Nephron (organoid): ENCODE data around the gene E2F1.
A peak's percentile ranks its signal among the peaks of the same experiment; 100 is the strongest.

Experiments
- H3K27ac Mint-ChIP-seq, 3 experiments: 2 replicates each; pipeline ENCODE4 v1.8.0; 2020; ENCODE audit warnings: mixed read lengths in 3 of 3, mild to moderate bottlenecking in 2 of 3, moderate library complexity in 1 of 3
- H3K27me3 Mint-ChIP-seq: 2 replicates; pipeline ENCODE4 v1.8.0; 2021; ENCODE audit warnings: low read depth, mild to moderate bottlenecking, moderate library complexity, mixed read lengths
- H3K36me3 Mint-ChIP-seq: 2 replicates; pipeline ENCODE4 v1.8.0; 2020; ENCODE audit warnings: low read depth, mixed read lengths
- H3K4me1 Mint-ChIP-seq: 2 replicates; pipeline ENCODE4 v1.8.0; 2020; ENCODE audit warnings: mixed read lengths
- H3K4me3 Mint-ChIP-seq, 3 experiments: 2 replicates each; pipeline ENCODE4 v1.8.0; 2020; ENCODE audit warnings: mild to moderate bottlenecking in 3 of 3, mixed read lengths in 3 of 3, moderate library complexity in 2 of 3
- H3K9me3 Mint-ChIP-seq: 2 replicates; pipeline ENCODE4 v1.8.0; 2020; ENCODE audit warnings: mixed read lengths
- CTCF ChIP-seq, 3 experiments: fragments of 200-600 bp; sonication (generic); IDR thresholded peaks; one replicate each; pipeline ENCODE4 v1.5.0; 2021; ENCODE audit warnings: antibody characterized with exemption in 3 of 3; ENCODE audit not compliant: unreplicated experiment in 3 of 3

E2F1 gene

GRCh38 chr20:33675136-33675959 lies 10.8 kb downstream of the E2F1 start:
- Mint-ChIP-seq H3K36me3 (peaks cover 11% of the 10 kb centered on the region), H3K9me3 (no peaks in the 10 kb centered on the region), H3K4me3 (peak overlapping the region; percentile 80 to 87 (median 83)), H3K4me1 (peaks cover 54% of the 10 kb centered on the region), H3K27me3 (no peaks in the 10 kb centered on the region), H3K27ac (peak overlapping the region; percentile 89 to 94 (median 91))
- TF ChIP-seq CTCF (IDR thresholded peaks at IDR 0.05; ENCODE audit: unreplicated experiment in 3 of 3) = no peak

- Mint-ChIP-seq H3K27me3 (no peaks in the 10 kb centered on the region), H3K36me3 (peaks cover 11% of the 10 kb centered on the region), H3K4me3 (peak within 1 kb of the TSS; percentile 86 to 93 (median 89)), H3K9me3 (no peaks in the 10 kb centered on the region), H3K27ac (peak within 1 kb of the TSS; percentile 89 to 94 (median 91)), H3K4me1 (peaks cover 62% of the 10 kb centered on the region)
- TF ChIP-seq CTCF (IDR thresholded peaks at IDR 0.05; ENCODE audit: unreplicated experiment in 3 of 3) = no peak
Observed at GRCh38 chr20:33674294-33675135, 11.7 kb downstream of the E2F1 start, which contains the start of gene NECAB3. TSS of gene NECAB3 (minus strand) at chr20:33674428. CDS start at chr20:33674352, 76 bp downstream.

GRCh38 chr20:33673410-33674293 lies 12.5 kb downstream of the E2F1 start:
- H3K4me1 Mint-ChIP-seq = peaks cover 62% of the 10 kb centered on the region
- no peaks in the 10 kb centered on the region for H3K27me3 Mint-ChIP-seq
- TF ChIP-seq CTCF (IDR thresholded peaks at IDR 0.05; ENCODE audit: unreplicated experiment in 3 of 3) = no peak
- peak overlapping the region; percentile 86 to 93 (median 89) for H3K4me3 Mint-ChIP-seq
- H3K36me3 Mint-ChIP-seq = peaks cover 5% of the 10 kb centered on the region
- H3K27ac Mint-ChIP-seq = peak overlapping the region; percentile 39 to 59 (median 48)
- H3K9me3 Mint-ChIP-seq = no peaks in the 10 kb centered on the region

- H3K9me3 Mint-ChIP-seq = no peaks in the 10 kb centered on the region
- peaks cover 56% of the 10 kb centered on the region for H3K4me1 Mint-ChIP-seq
- peak overlapping the region; percentile 14 to 59 (median 48) for H3K27ac Mint-ChIP-seq
- peaks cover 5% of the 10 kb centered on the region for H3K36me3 Mint-ChIP-seq
- no peak for TF ChIP-seq CTCF (IDR thresholded peaks at IDR 0.05; ENCODE audit: unreplicated experiment in 3 of 3)
- peak overlapping the region; percentile 86 to 93 (median 89) for H3K4me3 Mint-ChIP-seq
- no peaks in the 10 kb centered on the region for H3K27me3 Mint-ChIP-seq
Observed at GRCh38 chr20:33673114-33673409, 13.1 kb downstream of the E2F1 start.

- Mint-ChIP-seq H3K9me3 (no peaks in the 10 kb centered on the region), H3K4me3 (peak overlapping the region; percentile 86 to 93 (median 89)), H3K4me1 (peaks cover 51% of the 10 kb centered on the region), H3K36me3 (peaks cover 3% of the 10 kb centered on the region), H3K27me3 (no peaks in the 10 kb centered on the region), H3K27ac (peak overlapping the region; percentile 14 to 59 (median 49))
- no peak for TF ChIP-seq CTCF (IDR thresholded peaks at IDR 0.05; ENCODE audit: unreplicated experiment in 3 of 3)
Observed at GRCh38 chr20:33672426-33673113, 13.6 kb downstream of the E2F1 start.
